CD4-positive, alpha-beta T cell treated with Interleukin-10 for 1 hour (primary cell): Measurements from ENCODE around the gene ALPK1.
"Not testable (repeated sequence)": the region's sequence is repeated elsewhere in the genome, so short reads cannot be mapped to it uniquely, and the experiment has no call there.

Experiments used
- DNase-seq: peaks from one replicate; pipeline ENCODE4 v3.0.0-alpha.2; 2020

ALPK1 gene

DNA sequence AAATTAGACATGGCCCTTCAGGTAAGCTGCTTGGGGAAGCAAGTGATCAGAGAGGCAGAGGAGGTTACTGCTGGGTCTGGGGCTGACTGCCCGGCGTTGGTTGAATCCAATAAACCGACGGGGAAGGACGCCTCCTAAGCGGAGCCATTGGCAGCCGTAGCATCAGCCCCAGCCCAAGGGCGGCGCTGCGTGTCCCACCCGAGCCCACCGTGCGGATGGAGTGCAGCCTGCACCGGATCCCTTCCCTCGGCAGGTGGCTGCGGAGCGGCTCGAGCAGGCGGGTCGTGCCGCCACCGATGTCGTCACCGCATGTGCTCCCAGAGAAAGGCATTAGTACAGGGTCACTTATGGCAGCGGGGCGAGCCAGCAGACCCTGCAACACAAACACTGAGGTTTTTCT, 82.1 kb downstream of the ALPK1 start:
- no peak for DNase-seq

DNA sequence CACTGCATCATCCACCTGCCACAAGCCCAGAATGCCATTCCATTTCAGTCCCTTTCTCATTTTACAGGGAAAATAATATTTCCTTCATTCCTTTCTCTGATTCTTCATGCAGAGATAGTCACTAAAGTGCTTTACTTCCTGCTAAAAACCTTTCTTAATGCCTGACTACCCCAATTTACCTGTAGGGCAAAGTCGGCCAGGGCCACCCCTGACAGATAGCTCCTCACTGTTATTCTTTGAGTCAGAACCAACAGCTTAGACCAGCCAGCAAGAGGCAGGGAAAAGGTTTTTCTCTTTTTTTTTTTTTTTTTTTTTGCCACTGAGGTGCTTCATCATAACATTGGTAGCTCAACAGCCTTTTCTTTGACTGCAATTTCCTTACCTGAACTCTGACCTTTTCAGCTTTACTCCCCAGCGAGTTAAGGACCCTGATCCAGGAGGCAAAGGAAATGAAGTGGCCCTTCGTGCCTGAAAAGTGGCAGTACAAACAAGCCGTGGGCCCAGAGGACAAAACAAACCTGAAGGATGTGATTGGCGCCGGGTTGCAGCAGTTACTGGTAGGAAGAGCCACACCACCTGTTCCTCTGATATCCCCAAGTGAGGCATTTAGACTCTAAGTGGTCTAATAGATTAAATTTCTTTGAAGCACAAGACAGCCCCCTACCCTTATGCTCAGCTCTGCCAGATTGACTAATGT, 85.0 kb downstream of the ALPK1 start:
- no peak for DNase-seq

DNA sequence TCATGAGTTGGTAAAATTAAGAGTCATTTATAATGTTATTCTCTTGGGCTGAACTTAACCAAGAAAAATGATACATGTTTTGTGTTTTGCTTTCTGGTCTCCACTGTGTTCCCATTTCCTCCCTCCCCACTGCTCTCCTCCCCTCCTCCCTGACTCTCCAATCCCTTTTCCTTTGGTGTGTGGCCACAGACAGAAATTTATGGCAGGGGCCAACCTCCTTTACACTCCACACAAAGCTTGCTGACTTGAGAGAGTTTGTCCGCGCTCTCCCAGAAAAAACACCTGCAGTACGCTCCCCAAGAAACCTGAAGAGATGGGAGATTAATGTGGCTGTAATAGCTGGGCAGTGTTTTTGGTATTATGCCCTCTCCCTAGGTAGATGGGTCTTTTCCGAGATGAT, 88.9 kb downstream of the ALPK1 start:
- DNase-seq = no peak

DNA sequence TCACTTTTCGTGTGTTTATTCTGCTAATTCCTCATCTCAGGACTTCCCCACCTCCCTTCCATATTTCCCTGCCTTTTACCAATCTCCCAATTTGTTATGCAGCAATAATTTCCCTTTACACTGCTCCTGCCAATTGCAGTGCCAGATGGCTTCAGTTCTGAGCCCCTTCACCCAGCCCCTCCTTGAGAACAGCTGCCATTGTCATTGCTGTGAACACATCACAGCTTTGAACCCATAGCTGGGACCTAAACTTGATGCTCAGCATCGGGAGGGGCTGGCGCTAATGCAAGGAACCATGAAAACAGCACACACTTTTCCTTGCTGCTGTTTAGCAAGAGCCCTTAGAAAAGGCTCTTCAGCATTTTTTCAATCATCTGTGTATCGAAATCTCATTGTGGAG, 104.9 kb downstream of the ALPK1 start:
- DNase-seq = no peak

DNA sequence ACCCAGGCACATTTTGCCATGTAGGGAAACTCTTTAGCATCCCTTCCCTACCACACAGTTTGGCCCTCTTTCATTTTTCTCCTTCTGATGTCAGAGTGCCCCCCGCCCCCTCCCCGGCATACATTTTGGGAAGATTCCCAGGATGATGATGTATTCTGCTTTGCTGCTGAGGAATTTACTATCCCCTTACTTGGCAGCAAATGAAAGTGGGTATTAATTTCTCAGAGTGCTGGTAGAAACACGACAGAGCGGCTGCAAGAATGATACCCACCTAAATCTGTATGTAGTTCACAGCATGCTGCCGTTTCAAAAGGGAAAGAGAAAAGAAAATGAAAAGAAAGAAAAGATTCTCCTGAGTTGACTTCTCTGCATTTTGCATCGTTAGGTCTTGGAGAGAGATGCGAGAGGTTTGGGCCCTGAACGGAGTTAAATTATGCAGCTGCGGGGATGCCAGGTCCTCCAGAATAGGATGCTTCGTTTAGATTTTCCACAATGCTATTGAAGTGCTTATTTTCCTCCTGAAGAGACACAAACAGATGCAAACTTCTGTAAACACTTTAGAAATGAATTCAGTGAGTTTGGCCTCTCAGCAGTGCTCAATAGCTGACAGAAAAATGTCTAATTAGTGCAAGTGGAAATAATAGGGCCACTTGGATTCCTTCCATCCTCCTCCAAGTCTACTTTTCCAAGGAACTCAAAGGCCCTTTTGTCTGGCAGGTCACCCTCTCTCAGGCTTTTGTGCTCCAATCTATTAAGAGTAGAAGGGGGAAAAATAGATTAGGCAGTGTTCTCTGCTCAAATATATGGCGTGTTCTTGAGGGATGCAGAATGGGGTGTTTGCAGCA, 106.2 kb downstream of the ALPK1 start:
- DNase-seq = no peak

DNA sequence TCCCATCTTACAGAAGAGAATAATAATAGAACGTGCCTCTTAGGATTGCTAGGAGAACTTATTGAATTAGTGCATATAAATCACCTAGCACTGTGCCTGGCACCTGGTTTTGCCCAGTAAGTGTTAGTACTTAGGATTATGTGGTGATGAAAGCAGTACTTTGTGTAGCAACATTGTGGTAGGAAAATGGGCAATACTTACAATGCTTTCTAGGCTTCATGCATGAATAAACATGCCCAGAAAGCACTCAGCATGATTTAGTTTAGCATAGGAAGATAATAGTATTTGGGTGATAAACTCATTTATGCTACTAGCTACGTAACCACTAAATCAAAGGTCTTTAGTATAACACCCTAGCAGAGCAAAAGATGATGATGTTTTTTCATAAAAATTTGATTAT, 113.2 kb downstream of the ALPK1 start:
- DNase-seq = no peak

DNA sequence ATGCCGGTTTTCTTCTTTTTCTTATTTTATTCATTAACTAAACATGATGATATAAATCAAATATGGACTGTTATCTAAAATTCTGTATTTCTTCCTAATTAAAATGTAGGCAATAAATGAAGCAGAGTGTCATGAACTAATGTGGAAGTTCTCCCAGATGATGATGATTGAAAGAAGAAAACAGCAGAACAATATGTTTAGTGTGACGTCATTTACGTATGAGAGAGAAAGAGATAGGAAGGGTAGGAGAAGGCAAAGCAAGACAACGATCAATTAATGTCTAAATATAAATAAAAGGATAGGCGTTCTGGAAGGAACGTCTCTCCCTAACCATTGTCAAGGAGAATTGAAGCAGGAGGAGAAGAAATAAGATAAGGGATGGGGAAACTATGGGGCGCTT, 113.6 kb downstream of the ALPK1 start:
- DNase-seq = no peak

DNA sequence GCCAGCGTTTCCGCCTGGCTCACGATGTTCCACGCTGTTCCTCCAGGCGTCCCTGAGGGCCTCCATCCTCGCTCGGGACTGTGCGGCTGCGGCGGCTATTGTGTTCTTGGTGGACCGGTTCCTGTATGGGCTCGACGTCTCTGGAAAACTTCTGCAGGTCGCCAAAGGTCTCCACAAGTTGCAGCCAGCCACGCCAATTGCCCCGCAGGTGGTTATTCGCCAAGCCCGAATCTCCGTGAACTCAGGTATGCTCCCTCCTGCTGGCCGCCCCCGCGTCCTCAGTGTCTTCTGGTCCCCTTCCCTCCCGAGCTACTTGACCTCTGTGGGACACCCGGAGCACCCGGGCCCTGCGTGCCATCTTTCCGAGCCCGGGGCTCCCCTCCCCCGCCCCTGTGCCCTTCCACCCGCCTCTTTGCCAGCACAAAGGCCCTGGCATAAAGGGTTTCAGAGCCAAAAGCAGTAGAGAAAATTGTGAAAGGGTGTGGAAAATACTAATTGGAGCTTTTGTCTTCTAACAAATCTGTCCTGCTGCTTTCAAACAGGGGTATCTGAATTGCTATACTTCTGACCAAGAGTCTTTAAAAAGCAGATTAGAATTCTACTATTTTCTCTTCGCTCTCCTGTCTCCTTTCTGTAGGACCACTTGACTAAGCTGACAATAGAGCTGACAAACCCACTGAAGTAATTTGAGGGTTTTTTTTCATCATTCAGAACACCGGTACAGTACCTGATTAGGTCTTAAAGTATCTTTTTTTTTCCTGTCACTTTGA, 114.8 kb downstream of the ALPK1 start:
- DNase-seq = no peak

DNA sequence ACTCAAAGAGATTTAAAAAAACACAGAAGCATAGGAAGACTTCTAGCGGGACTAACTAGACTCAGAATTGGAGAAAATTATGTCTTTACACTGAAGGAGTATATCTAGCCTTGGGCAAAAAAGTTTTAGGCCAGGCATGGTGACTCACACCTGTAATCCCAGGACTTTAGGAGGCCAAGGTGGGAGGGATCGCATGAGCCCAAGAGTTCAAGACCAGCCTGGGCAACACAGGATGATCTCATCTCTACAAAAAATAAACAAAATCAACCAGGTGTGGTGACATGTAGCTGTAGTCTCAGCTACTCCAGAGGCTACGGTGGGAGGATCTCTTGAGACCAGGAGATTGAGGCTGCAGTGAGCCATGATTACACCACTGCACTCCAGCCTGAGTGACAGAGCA, 119.3 kb downstream of the ALPK1 start:
- DNase-seq = no peak

DNA sequence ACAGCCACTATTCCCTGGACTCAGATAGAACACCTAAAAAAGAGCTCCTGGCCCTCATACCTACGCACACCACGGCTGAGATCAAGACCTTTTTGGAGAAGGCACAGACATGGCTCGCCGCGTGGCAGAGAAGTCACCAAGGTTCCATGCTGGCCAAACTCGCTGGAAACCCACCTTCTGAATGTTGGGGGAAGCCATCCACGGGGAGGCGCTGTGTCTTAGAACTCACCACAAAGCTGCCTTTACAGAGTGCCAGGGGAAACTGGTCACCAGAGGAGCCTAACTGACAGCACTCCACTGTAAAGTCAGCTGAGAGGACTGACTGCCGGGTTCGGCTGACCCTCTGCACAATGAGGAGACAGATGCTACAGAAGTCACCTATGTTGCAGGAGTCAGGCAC, 120.9 kb downstream of the ALPK1 start:
- no peak for DNase-seq

DNA sequence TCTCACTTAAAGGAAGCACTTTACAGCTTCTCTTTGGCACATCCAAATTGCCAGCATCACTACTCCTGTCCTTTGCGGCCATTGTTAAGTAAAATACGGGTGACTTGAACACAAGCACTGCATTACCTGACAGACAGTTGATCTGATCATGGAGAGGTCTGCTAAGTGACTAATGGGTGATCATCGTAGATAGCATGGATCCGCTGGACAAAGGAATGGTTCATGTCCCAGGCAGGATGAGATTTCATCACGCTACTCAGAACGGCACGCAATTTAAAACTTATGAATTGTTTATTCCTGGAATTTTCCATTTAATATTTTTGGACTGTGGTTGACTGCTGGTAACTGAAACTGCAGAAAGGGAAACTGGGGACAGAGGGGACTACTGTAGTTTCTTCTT, 124.7 kb downstream of the ALPK1 start:
- DNase-seq = no peak

DNA sequence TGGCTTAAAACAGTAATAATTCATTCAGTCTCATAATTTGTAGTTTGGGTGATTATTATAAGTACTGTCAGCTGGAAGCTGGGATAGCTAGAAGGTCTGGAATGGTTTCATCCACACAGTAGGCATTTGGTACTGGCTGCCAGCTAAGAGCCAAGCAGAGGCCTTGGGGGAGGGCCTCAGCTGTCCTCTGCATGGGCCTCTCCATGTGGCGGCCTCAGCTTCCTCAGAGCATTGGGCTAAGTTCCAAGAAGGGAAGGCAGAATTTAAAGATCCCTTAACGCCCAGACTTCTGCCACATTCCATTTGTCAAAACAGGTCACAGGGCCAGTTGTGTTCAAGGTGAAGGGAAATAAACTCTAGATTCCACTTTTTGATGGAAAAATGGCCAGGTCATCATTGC, 125.5 kb downstream of the ALPK1 start:
- no peak for DNase-seq

DNA sequence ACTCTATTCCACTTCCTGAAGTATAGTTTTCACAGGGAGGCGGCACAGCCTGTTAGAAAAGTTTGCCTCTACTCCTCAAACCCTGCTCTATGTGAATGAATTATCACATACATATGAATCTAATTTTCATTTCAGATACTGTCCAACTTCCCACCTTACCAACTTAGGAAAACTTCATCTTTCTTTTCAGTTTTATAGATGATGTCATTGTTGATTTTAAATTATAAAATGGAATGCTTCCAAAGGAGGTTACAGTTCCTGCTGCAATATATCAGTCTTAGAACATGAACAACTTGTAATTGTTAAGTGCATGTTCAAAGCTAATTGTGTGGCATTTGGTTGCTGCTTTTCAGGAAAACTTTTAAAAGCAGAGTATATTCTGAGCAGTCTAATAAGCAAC, 126.4 kb downstream of the ALPK1 start:
- no peak for DNase-seq

DNA sequence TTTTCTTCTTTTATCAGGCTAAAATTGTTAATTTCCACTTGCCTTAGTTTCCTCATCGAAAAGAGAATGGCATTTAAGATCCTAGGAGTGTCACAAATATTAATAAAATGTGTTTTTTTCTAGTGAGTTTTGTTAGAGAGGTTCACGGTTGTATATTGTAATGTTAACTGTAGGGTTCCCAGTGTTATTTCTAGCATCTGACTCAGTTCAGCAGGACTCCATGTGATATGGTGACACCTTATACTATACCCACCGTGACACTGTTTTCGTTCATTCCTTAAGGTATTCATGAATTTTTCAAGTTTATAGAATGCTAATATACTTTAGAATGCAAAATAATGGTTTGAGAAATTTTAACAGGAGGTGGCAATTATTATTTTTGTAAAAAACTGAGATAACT, 128.7 kb downstream of the ALPK1 start:
- DNase-seq = no peak

DNA sequence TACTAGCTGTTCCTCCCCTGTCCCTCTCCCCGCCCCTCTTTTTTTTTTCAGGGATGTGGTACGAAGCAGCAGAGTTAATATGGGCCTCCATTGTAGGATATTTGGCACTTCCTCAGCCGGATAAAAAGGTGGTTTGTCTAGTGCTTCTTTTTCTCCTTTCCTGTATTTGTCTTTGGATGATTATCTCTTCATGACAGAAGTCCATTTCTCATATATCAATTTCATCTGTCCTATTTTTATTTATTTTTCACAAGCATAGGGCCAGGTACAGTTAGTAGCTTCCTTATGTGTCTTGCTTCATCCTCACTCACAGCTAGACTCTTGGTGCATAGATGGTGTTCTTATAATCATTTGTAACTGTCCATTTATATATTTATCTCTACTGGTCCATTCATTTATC, 129.2 kb downstream of the ALPK1 start:
- no peak for DNase-seq

DNA sequence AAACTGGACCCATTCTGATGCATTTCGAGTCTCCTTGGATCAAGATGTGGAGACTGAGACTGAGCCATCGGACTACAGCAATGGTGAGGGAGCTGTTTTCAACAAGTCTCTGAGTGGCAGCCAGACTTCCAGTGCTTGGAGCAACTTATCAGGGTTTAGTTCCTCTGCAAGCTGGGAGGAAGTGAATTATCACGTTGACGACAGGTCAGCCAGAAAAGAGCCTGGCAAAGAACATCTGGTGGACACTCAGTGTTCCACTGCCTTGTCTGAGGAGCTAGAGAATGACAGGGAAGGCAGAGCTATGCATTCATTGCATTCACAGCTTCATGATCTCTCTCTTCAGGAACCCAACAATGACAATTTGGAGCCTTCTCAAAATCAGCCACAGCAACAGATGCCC, 134.0 kb downstream of the ALPK1 start:
- no peak for DNase-seq

DNA sequence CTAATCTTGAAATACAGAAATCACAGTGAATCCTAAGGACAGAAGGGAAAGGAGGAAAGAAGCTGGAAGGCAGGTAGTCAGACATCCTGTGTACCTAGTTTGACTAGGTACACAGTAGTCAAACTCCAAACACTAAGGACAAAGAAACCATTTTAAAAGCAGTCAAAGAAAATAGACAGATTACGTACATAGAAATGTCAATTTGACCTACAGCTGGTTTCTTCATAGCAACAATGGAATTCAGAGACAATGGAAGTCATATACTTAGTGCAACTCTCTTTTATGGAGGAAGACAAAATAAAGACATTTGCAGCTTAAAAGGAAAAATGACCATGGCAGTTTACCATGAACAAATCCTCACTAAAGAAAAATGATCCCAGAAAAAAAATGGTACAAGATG, 139.8 kb downstream of the ALPK1 start:
- no peak for DNase-seq

DNA sequence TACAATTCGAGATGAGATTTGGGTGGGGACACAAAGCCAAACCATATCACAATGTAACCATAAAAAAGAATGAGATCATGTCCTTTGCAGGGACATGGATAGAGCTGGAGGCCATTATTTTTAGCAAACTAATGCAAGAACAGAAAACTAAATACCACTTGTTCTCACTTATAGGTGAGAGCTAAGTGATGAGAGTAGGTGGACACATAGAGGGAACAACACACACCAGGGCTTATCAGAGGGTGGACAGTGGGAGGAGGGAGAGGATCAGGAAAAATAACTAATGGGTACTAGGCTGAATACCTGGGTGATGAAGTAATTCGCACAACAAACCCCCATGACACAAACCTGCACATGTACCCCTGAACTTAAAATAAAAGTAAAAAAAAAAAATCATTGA, 145.1 kb downstream of the ALPK1 start:
- not testable (repeated sequence) for DNase-seq

DNA sequence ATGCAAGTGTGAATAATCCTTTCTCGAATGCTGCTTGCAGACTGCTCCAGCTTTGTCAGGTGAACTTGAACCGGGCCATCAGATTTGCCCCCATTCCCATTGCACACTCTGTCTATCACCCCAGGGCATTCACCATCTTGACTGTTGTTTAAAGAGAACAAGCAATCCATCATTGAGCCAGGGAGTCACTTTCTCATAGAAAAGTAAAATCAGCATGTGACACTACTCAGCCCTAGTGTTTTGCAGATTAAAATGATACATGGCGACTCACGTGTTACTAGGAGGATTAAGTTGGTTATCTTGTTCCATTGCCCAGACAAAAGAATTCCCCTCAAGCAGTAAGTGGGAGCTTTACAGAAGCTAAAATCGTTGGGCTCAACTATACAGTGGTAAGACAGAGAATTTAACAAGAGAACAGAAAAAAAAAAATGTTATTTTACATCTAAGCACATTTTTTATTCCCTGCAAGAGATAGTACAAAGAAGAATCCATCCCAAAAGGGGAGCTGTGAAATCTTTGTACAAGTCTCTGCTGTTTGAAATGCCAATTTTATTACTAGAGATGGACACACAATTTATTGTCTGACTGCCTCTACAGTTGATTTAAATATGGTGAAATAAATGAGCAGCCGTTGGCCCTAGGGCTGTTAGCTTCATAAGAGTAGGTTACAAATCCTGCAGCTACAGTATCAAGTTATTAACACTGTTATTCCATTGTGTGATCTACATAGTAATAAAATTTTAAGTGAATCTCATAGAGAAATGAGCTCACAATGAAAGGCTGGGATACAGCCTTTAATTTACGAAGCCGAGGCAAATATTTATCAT, 151.3 kb downstream of the ALPK1 start:
- no peak for DNase-seq

DNA sequence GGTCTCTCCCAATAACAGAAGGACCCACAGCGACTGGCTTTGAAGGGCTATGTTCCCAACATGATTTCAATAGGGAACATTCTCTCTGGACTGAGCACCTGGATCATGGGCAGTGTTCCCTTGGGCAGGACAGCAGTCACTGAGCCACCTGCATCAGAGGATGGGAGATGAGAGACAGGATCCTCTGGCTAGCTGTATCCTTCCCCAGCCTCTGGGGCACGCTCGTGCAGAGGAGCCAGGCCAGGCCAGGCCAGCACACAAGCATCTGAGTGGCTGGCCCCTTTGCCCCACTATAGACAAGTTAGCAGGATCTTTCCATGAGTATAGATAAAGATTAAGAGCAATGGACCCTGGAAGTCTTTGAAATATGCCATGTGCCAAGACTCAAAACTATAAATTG, 152.5 kb downstream of the ALPK1 start:
- no peak for DNase-seq

DNA sequence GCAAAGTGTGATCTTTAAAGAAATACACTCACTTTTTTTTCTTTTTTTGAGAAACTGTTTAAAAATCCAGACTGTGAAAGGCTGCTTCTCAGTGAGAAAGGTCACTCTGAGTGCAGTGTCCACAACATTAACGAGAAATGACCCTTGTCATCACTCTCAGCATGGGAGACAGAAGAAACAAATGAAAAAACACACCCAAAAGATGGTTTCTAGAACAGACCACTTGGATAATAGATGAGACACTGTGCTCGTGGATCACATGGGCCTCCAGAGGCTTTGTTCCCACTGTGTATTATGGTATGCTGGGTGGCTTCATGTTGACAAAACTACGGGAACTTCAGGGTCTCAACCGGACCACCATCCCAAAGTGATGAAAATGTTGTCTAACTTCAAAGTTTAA, 153.9 kb downstream of the ALPK1 start:
- no peak for DNase-seq

DNA sequence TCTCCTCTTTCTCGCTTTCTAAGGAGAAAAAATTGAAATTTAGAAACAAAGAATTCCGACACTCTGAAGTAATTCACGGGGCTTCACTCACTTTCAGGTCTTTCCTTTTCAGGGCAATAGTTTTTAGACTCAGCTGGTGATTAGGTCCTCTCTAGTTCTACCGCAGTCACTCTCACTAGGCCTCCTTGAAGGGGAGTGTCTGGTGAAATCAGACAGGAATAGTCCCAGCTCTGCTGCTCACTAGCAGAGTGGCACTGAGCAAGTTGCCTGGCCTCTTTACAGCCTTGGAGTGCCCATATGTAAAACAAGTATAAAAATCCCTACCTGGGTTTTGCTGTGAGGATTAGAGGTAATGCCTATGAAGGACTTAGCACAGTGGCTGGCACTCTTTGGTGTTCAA, 154.7 kb downstream of the ALPK1 start:
- no peak for DNase-seq

DNA sequence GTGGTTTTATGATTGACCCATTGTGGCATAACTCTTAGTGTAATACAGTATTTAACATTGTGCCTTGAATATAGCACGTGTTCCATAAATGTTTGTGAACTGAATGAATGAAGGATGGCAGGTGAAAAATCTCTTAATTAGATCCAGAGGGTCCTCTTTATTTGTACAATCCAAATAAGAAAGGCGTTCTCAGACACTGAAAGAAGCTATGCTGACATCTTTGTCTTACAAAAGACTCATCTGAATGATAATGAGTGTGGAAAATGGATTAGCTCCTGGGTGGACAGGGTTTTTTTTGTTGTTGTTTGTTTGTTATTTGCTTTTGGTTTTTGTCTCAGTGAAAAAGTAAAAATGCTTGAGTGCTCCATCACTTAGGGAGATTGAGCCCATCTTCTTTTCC, 156.2 kb downstream of the ALPK1 start:
- DNase-seq = no peak
